Stimulated activated CD4-positive, alpha-beta T cell treated with anti-CD3 and anti-CD28 coated beads, Interleukin-2, amount 100 ng/mL, for 48 hours (primary cell): Measurements from ENCODE around the gene SLC38A3.
A peak's percentile ranks its signal among the peaks of the same experiment; 100 is the strongest.
"Not testable (repeated sequence)": the region's sequence is repeated elsewhere in the genome, so short reads cannot be mapped to it uniquely, and the experiment has no call there.

Source experiments
- DNase-seq, 2 donors: peaks; one replicate each; pipeline ENCODE4 v3.0.0-alpha.2; 2020

SLC38A3 gene

GRCh38 chr3:50192689-50193141, 12.4 kb upstream of the SLC38A3 start:
- peak; percentile 91 to 94 for DNase-seq

- DNase-seq: no peak
Measured at GRCh38 chr3:50193286-50193685, 11.8 kb upstream of the SLC38A3 start.

- no peak for DNase-seq
Measured at GRCh38 chr3:50193746-50194127, 11.3 kb upstream of the SLC38A3 start.

- peak; percentile 66 to 78 for DNase-seq
Measured at GRCh38 chr3:50194128-50194902, 10.8 kb upstream of the SLC38A3 start.

- DNase-seq: peak; percentile 31 to 42
Measured at GRCh38 chr3:50194903-50195500, 10.1 kb upstream of the SLC38A3 start.

- no peak for DNase-seq
Measured at GRCh38 chr3:50195501-50196252, 9.4 kb upstream of the SLC38A3 start.

- DNase-seq: no peak
Measured at GRCh38 chr3:50196253-50196801, 8.7 kb upstream of the SLC38A3 start.

- no peak for DNase-seq
Measured at GRCh38 chr3:50201573-50202315, 3.3 kb upstream of the SLC38A3 start.

- no peak for DNase-seq
Measured at GRCh38 chr3:50202353-50203112, 2.5 kb upstream of the SLC38A3 start.

GRCh38 chr3:50203113-50203808, 1.8 kb upstream of the SLC38A3 start:
- DNase-seq: no peak

- no peak for DNase-seq
Measured at GRCh38 chr3:50203809-50204803, 965 bp upstream of the SLC38A3 start.

GRCh38 chr3:50205413-50206276, 574 bp downstream of the SLC38A3 start:
- no peak for DNase-seq

GRCh38 chr3:50207359-50208042, 2.4 kb downstream of the SLC38A3 start:
- no peak for DNase-seq

- no peak for DNase-seq
Measured at GRCh38 chr3:50208677-50209344, 3.7 kb downstream of the SLC38A3 start.

GRCh38 chr3:50210176-50210509, 5.1 kb downstream of the SLC38A3 start:
- DNase-seq: no peak

- no peak for DNase-seq
Measured at GRCh38 chr3:50210510-50211367, 5.7 kb downstream of the SLC38A3 start.

GRCh38 chr3:50211368-50211717, 6.3 kb downstream of the SLC38A3 start:
- not testable (repeated sequence) for DNase-seq
